Mesodermal cell (in vitro differentiated cells): ENCODE measurements around the gene LEO1.

Source experiments
- H3K27ac ChIP-seq: 2 replicates; pipeline ENCODE4 v1.7.0; 2013; ENCODE audit warnings: mild to moderate bottlenecking, low read depth, low read length, moderate library complexity; ENCODE audit not compliant: severe bottlenecking
- H3K36me3 ChIP-seq: 2 replicates; pipeline ENCODE4 v1.7.1; 2013; ENCODE audit warnings: mild to moderate bottlenecking, low read length, moderate library complexity; ENCODE audit not compliant: control insufficient read depth, insufficient read depth
- H3K4me1 ChIP-seq: one replicate; pipeline ENCODE4 v1.7.1; 2013; ENCODE audit warnings: mild to moderate bottlenecking, low read length; ENCODE audit not compliant: insufficient read depth, control insufficient read depth, poor library complexity, severe bottlenecking
- H3K4me3 ChIP-seq: 2 replicates; pipeline ENCODE4 v1.7.0; 2013; ENCODE audit warnings: low read length, control low read depth, mild to moderate bottlenecking; ENCODE audit not compliant: insufficient read depth, poor library complexity, severe bottlenecking; ENCODE audit errors: extremely low read depth
- H3K9me3 ChIP-seq: 2 replicates; pipeline ENCODE4 v1.7.1; 2013; ENCODE audit warnings: mild to moderate bottlenecking, low read length, moderate library complexity; ENCODE audit not compliant: control insufficient read depth
- WGBS, 2 experiments: methylation state at CpG; one replicate each; pipeline ENCODE4 v1.1.5; 2013; ENCODE audit warnings: missing lambda C conversion rate in 2 of 2; ENCODE audit not compliant: insufficient coverage in 2 of 2; 5-methylcytosine and 5-hydroxymethylcytosine counted together

Gene LEO1

DNA sequence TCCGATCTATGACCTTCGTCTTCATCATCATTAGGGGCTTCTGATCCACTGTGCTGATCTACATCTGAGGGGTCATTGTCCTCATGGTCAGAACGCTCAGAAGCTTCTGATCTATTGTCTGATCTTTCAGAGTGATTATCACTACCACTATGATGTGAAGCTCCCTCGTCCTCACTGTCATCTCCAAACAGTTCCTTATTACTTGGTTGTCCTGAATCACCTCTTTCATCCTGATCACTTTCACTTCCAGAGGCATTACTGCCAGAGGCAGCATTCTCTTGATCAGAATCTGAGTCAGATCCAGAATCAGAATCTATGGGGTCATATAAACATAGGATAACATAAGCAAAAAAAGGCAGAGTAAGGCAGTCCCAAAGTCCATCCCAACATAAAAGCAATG is 5.4 kb downstream of the LEO1 start:
- Histone ChIP-seq H3K4me3 (no peak overlapping the region), H3K36me3 (peaks cover 45% of the 10 kb centered on the region), H3K4me1 (no peaks in the 10 kb centered on the region), H3K9me3 (peaks cover 4% of the 10 kb centered on the region), H3K27ac (no peak overlapping the region)
- 90 to 93% methylated on average over 4 of the region's 4 CpGs for WGBS, 2 experiments

DNA sequence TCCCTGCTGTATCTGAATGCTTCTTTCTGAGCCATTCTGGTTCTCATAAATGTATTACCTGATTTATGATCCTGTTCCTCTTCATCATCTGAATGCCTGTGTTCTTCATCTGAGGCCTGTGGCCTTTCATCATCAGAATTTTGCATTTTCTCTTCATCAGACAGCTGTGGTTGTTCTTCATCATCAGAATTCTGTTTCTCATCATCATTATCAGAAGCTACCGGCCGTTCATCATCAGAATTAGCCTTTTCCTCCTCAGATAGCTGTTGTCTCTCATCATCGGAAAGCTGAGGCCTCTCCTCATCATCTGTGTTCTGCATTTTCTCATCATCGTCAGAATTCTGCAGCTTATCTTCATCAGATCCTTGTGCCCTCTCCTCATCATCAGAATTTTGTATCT is 5.9 kb downstream of the LEO1 start:
- H3K4me1 ChIP-seq = no peaks in the 10 kb centered on the region
- H3K36me3 ChIP-seq = peaks cover 48% of the 10 kb centered on the region
- no peak overlapping the region for H3K4me3 ChIP-seq
- peaks cover 4% of the 10 kb centered on the region for H3K9me3 ChIP-seq
- no peak overlapping the region for H3K27ac ChIP-seq
- 93 to 94% methylated on average over 4 of the region's 4 CpGs for WGBS, 2 experiments

DNA sequence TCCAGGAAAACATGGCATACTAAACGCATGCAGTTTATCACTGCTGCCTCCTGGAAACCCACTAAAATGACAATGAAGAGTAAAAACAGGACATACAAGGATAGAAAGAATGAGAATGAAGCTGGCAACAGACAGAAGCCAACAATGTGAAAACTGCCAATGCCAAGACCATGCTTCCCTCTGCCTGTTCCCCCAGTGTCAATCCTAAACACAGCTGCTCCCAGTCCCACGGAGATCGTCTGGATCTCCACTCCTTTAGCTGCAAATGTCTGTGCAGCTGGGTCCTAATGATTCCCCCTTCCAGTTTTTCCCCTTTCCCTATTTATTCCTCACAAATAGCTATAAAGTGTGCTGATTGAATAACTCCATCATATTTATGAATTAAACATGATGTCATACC is 16.1 kb downstream of the LEO1 start:
- Histone ChIP-seq H3K36me3 (peaks cover 87% of the 10 kb centered on the region), H3K4me1 (no peaks in the 10 kb centered on the region), H3K4me3 (no peak overlapping the region), H3K27ac (no peak overlapping the region), H3K9me3 (no peaks in the 10 kb centered on the region)
- 85 to 100% methylated on average over 1 to 3 of the region's 3 CpGs for WGBS, 2 experiments

- Histone ChIP-seq H3K36me3 (peaks cover 89% of the 10 kb centered on the region), H3K4me3 (no peak overlapping the region), H3K27ac (no peak overlapping the region), H3K9me3 (no peaks in the 10 kb centered on the region), H3K4me1 (no peaks in the 10 kb centered on the region)
- 100% methylated on average over 1 to 2 of the region's 3 CpGs for WGBS, 2 experiments
Observed at GRCh38 chr15:51952805-51953204, 18.8 kb downstream of the LEO1 start.

DNA sequence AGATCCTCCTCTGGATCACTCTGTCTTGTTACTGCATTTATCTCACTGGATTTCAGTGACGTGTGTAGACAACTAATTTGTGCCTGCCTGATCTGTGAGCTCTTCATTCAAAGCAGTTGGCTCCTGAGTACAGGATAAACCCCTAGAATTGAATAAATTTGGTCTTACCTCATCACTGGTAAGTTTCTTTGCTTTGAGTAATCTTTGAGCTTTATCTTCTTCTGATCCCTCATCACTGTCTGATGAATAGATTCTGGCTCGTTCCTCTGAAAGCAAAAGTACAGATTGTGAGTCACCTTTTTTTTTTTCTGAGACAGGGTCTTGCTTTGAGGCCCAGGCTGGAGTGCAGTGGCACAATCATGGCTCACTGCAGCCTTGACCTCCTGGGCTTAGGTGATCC is 24.5 kb downstream of the LEO1 start:
- H3K4me1 ChIP-seq = no peaks in the 10 kb centered on the region
- no peaks in the 10 kb centered on the region for H3K9me3 ChIP-seq
- no peak overlapping the region for H3K27ac ChIP-seq
- 100% methylated on average over 1 of the region's 2 CpGs for WGBS, 2 experiments
- peaks cover 74% of the 10 kb centered on the region for H3K36me3 ChIP-seq
- H3K4me3 ChIP-seq = no peak overlapping the region

DNA sequence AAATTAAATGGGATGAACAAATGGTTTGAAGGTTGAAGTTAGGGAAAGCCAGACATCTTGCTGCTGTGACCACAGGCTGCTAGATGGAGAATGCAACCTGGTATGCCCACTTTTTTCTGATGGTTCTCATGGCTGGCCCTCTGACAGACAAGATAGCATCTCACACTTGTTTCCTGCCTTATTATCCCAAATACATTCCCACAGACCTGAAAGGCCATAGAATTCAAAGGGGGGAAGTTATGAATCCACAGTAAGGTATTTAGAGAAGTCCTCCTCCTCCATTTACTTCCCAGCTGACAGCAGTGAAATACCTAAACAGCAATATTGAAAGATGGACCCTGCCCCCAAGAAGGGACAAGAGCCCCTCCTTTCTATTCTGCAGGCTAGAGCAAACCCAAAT is 32.4 kb downstream of the LEO1 start:
- Histone ChIP-seq H3K27ac (no peak overlapping the region), H3K4me3 (no peak overlapping the region), H3K4me1 (peaks cover 6% of the 10 kb centered on the region), H3K9me3 (no peaks in the 10 kb centered on the region), H3K36me3 (peaks cover 50% of the 10 kb centered on the region)

- H3K27ac ChIP-seq = no peak overlapping the region
- peaks cover 6% of the 10 kb centered on the region for H3K4me1 ChIP-seq
- peaks cover 52% of the 10 kb centered on the region for H3K36me3 ChIP-seq
- no peaks in the 10 kb centered on the region for H3K9me3 ChIP-seq
- WGBS, 2 experiments = 83 to 94% methylated on average over 2 to 3 of the region's 3 CpGs
- H3K4me3 ChIP-seq = no peak overlapping the region
Observed at GRCh38 chr15:51938286-51938685, 33.3 kb downstream of the LEO1 start.

DNA sequence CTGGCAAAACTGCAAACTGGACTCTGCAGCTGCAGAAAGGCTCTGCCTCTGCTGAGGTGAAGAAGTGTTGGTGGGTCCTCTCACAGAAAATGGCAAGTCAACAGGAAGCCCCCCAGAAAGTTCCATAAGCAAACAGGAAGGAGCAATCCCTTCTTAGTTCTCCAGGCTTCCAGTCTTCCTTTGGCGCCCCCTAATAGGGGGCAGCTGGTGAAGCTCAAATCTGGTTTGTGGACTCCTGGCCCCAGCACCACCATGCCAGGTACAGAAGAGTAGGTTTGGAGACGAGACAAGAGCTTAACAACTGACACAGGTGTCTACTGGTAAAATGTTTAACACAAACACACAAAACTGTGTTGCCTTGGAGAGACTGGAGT is 35.5 kb downstream of the LEO1 start:
- H3K4me3 ChIP-seq = no peak overlapping the region
- H3K4me1 ChIP-seq = peaks cover 6% of the 10 kb centered on the region
- no peaks in the 10 kb centered on the region for H3K9me3 ChIP-seq
- no peak overlapping the region for H3K27ac ChIP-seq
- WGBS, 2 experiments = 60 to 80% methylated on average over 1 of the region's 2 CpGs
- H3K36me3 ChIP-seq = peaks cover 40% of the 10 kb centered on the region

DNA sequence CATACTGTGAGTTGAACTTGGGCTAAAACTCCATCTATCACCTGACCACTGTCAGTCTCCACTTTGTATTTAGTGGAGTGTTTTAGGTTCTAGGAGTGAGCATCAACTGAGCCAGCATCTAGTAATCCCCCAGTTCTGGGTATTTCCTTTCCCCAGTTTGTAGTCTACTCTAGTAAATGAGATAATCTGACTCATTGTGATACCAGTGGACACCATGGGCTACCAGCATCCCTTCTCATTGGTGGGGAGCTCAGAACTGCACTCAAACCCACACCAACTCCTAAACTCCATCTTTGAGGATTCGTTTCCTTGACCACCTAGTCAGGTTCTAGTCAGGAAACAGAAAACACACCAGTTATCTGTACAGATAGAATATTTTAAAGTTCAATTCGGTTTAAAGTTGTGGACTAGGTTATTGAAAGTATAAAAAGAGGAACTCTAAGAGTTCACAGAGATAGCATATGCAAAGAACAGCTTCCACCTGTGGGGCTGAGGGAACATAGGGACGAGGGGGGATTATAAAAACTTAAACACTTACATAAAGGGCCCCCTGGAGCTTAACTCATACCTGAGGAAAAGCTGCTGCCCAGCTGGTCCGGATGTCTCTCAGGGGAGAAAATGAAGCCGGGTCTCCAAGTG is 36.0 kb downstream of the LEO1 start:
- WGBS, 2 experiments = 100% methylated on average over 1 to 2 of the region's 5 CpGs
- peaks cover 6% of the 10 kb centered on the region for H3K4me1 ChIP-seq
- H3K36me3 ChIP-seq = peaks cover 40% of the 10 kb centered on the region
- no peak overlapping the region for H3K27ac ChIP-seq
- no peak overlapping the region for H3K4me3 ChIP-seq
- no peaks in the 10 kb centered on the region for H3K9me3 ChIP-seq

DNA sequence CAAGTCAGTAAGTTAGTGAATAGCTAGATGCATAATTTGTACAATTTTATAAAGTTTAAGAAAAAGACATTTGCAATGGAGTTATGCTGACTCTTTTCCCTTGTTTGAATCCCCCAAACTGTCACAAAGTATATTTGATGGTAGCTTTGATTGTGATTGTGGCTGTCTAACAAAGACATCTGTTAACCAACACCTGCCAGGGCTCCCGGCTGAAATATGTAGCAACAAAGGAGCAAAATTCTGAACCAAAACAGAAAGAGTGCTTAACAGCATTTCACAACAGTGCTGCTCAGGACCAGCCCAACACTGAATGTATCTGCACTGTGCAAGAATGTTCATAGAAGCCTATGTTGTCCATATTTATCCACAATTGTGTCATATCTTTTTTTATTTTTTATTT is 39.4 kb downstream of the LEO1 start:
- H3K9me3 ChIP-seq = no peaks in the 10 kb centered on the region
- WGBS, 2 experiments = 100% methylated on average over 1 of the region's 1 CpG
- no peak overlapping the region for H3K27ac ChIP-seq
- no peak overlapping the region for H3K4me3 ChIP-seq
- H3K4me1 ChIP-seq = no peaks in the 10 kb centered on the region
- peaks cover 27% of the 10 kb centered on the region for H3K36me3 ChIP-seq

DNA sequence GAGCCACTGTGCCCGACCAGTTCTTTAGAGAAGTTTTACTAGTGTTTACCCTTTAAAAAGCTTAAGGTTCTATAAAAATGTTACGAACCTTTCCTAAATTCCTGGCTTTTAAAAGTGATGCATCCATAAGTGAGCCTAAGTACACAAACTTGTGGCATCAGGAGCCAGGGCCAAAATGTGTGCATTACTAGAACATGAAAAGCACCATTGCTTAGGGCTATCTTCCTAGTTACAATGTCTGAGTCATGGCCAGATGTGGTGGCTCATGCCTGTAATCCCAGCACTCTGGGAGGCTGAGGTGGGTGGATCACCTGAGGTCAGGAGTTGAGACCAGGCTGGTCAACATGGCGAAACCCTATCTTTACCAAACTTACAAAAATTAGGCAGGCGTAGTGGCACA is 39.9 kb downstream of the LEO1 start:
- Histone ChIP-seq H3K9me3 (no peaks in the 10 kb centered on the region), H3K4me3 (no peak overlapping the region), H3K27ac (no peak overlapping the region), H3K4me1 (no peaks in the 10 kb centered on the region), H3K36me3 (peaks cover 26% of the 10 kb centered on the region)
- WGBS, 2 experiments = 79% methylated on average over 2 of the region's 4 CpGs
